HEK293T (cell line): ENCODE measurements around the gene AGPAT2.

Experiments
- CTCF ChIA-PET: fragments of 350-600 bp; formaldehyde crosslinking; extraction: SDS; loops from one replicate; lab custom pipeline; 2021; ENCODE audit warnings: antibody characterized with exemption, inconsistent platforms; lab: Yijun Ruan, JAX
- POLR2A ChIA-PET: fragments of 350-600 bp; formaldehyde crosslinking; extraction: SDS; loops from one replicate; lab custom pipeline; 2020; ENCODE audit warnings: antibody characterized with exemption, inconsistent platforms; lab: Yijun Ruan, JAX
- DNase-seq: peaks from one replicate; pipeline ENCODE4 v3.0.0; 2012; ENCODE audit warnings: mixed read lengths; ENCODE audit errors: extremely low spot score
- ARNT ChIP-seq: fragments of 450-650 bp; IDR thresholded peaks from 2 replicates; pipeline ENCODE4 v1.6.1; 2017; ENCODE audit warnings: mild to moderate bottlenecking
- BHLHE40 ChIP-seq: fragments of 450-650 bp; IDR thresholded peaks from 2 replicates; pipeline ENCODE4 v1.6.1; 2016; ENCODE audit warnings: mild to moderate bottlenecking, moderate library complexity, borderline replicate concordance
- CTBP1 ChIP-seq: fragments of 450-650 bp; IDR thresholded peaks from 2 replicates; pipeline ENCODE4 v1.6.1; 2016; ENCODE audit warnings: borderline replicate concordance
- ELF4 ChIP-seq: fragments of 450-650 bp; IDR thresholded peaks from 2 replicates; pipeline ENCODE4 v1.6.1; 2017; ENCODE audit warnings: antibody characterized with exemption
- FOXA1 ChIP-seq: fragments of 450-650 bp; IDR thresholded peaks from 2 replicates; pipeline ENCODE4 v1.6.1; 2016; ENCODE audit warnings: mild to moderate bottlenecking
- FOXK2 ChIP-seq: fragments of 450-650 bp; IDR thresholded peaks from 2 replicates; pipeline ENCODE4 v1.6.1; 2016; ENCODE audit warnings: mild to moderate bottlenecking
- FOXM1 ChIP-seq: fragments of 450-650 bp; IDR thresholded peaks from 2 replicates; pipeline ENCODE4 v1.6.1; 2017; ENCODE audit warnings: mild to moderate bottlenecking, borderline replicate concordance
- HDGF ChIP-seq: fragments of 450-650 bp; IDR thresholded peaks from 2 replicates; pipeline ENCODE4 v1.6.1; 2017; ENCODE audit warnings: antibody characterized with exemption, borderline replicate concordance
- L3MBTL2 ChIP-seq: fragments of 450-650 bp; conservative IDR thresholded peaks from 2 replicates; pipeline ENCODE4 v1.6.1; 2016; ENCODE audit warnings: mild to moderate bottlenecking
- LEF1 ChIP-seq: fragments of 450-650 bp; IDR thresholded peaks from 2 replicates; pipeline ENCODE4 v1.6.1; 2017; ENCODE audit warnings: mild to moderate bottlenecking, borderline replicate concordance
- NFRKB ChIP-seq: fragments of 450-650 bp; IDR thresholded peaks from 2 replicates; pipeline ENCODE4 v1.6.1; 2016; ENCODE audit warnings: mild to moderate bottlenecking, moderate library complexity
- PKNOX1 ChIP-seq: fragments of 450-650 bp; IDR thresholded peaks from 2 replicates; pipeline ENCODE4 v1.6.1; 2016
- SP1 ChIP-seq: fragments of 450-650 bp; IDR thresholded peaks from 2 replicates; pipeline ENCODE4 v1.6.1; 2017
- SUZ12 ChIP-seq: fragments of 450-650 bp; IDR thresholded peaks from 2 replicates; pipeline ENCODE4 v1.6.1; 2016; ENCODE audit warnings: mild to moderate bottlenecking
- TARDBP ChIP-seq: fragments of 450-650 bp; IDR thresholded peaks from 2 replicates; pipeline ENCODE4 v1.6.1; 2016
- ZNF384 ChIP-seq: fragments of 450-650 bp; IDR thresholded peaks from 2 replicates; pipeline ENCODE4 v1.6.1; 2016

The AGPAT2 gene

DNA sequence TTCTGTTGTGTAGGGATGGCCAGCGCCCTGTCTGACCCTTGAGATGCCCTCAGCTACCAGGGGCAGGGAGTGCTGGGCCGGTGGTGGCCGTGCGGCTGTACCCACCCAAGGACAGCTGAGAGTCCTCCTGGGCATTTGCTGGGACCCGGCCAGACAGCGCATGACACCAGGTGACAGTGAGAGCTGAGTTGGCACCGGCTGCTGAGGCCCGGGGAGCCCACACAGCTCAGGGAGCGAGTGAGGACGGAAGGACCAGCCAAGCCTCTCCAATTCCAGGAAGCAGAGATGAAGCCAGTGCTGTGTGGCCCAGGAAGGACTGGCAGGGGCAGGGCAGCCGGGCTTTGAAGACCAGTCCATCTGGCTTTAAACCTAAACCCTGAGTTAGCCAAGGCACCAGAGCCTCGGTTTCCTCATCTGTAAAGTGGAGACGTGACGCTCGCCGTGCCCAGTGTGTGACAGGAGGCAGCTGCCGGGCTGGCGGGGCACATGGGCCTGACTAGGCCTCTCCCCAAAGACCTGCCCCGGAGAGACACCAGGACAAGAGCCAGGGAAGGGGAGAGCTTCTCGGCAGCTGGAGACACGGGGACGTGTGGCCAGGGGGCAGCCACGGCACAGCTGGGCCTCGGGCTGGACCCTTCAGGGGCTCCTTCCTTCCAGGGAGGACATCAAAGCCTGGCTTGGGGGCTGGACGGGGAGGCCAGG is 3.0 kb upstream of the AGPAT2 start:
- no peak for TF ChIP-seq ARNT
- TF ChIP-seq L3MBTL2, result no peak
- no peak for TF ChIP-seq ELF4
- TF ChIP-seq PKNOX1, result no peak
- no peak for TF ChIP-seq CTBP1
- no peak for TF ChIP-seq SP1
- TF ChIP-seq NFRKB, result no peak
- no peak for TF ChIP-seq SUZ12
- TF ChIP-seq ZNF384, result no peak
- no peak for TF ChIP-seq FOXK2
- no peak for TF ChIP-seq LEF1
- no peak for TF ChIP-seq HDGF
- TF ChIP-seq FOXA1, result no peak
- no peak for TF ChIP-seq BHLHE40
- TF ChIP-seq FOXM1, result no peak
- no peak for TF ChIP-seq TARDBP
- no peak for DNase-seq
- ChIA-PET CTCF (interaction anchor here (0.8 to 1.1 kb wide), 2 partner anchors 14 to 202 kb away, joined by 3 read pairs; no protein-coding TSS in a partner anchor), POLR2A (interaction anchor here (1.3 kb wide), 1 partner anchor 12 kb away, joined by 3 read pairs; no protein-coding TSS in a partner anchor)

DNA sequence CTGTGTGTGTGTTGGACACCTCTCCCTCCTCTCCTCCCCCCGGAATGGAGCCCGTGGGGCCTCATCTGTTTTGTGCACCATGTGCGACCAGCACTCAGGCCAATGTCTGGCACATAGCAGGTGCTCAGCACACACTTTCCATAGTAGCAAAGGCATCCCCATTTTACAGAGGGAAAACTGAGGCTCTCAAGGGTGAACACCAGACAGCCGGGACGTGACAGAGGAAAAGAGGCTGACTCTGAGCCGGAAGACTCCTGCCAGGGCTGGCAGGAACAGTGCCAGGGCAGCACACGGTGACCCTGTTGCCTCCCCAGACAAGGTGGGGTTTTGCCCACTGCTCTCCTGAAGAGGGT is 1.8 kb upstream of the AGPAT2 start:
- POLR2A ChIA-PET, result no interaction called here
- TF ChIP-seq TARDBP, result no peak
- CTCF ChIA-PET, result no interaction called here
- no peak for DNase-seq

DNA sequence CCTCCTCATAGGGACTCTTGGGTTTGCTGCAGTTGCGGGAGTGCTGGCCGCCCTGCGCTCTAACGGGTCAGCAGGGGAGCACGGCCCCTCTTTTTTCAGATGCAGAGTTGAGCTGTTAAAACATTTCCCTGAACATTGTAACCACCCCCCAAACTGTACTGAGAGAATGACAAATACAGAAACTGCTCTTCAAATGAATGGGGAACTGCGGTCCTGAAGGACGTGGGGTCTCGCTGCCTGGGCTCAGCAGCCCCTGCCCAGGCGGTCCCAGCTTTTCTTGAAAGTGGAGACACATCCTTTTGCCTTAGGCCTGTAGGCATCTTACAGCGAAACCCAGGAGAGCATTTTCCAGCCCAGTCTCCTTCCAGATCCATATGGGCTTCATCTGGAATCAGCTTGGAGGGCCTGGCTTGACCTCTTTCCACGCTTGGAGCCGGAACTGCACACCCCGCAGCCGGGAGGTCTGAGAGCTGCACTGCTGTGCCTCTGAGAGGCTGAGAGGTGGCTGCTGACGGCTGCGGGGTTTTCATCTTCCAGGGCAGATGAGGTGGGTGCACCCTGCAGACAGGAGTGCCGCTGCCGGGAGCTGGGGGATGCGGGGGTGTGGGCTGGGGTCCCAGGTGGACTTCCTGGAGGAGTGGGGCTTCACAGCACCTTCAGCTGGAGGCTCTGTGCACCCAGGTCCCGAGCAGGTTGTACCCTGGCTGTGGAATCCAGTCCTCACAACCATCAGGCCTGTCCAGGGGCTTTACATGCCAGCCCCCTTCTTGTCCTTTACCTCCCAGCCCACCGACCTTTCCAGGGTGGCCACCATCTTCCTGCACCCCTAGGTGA is 1.2 kb upstream of the AGPAT2 start:
- ChIA-PET CTCF (interaction anchor here (0.8 to 2.9 kb wide), 2 partner anchors 17 to 23 kb away, joined by 3 to 9 read pairs; no protein-coding TSS in a partner anchor), POLR2A (no interaction called here)
- DNase-seq, result no peak
- TF ChIP-seq LEF1 (no peak), PKNOX1 (no peak), FOXA1 (no peak)

- CTCF ChIA-PET, result interaction anchor here (0.8 to 2.9 kb wide), 2 partner anchors 16 to 22 kb away, joined by 3 to 9 read pairs; no protein-coding TSS in a partner anchor
- DNase-seq, result no peak
- POLR2A ChIA-PET, result interaction anchor here (2.1 kb wide), 1 partner anchor 40 kb away, joined by 6 read pairs; no protein-coding TSS in a partner anchor
- TF ChIP-seq PKNOX1 (no peak), SUZ12 (no peak), L3MBTL2 (no peak), CTBP1 (no peak), SP1 (no peak), FOXM1 (no peak), FOXA1 (no peak), ARNT (no peak), BHLHE40 (no peak)
Observed at GRCh38 chr9:136687721-136688223, 515 bp upstream of the AGPAT2 start.

DNA sequence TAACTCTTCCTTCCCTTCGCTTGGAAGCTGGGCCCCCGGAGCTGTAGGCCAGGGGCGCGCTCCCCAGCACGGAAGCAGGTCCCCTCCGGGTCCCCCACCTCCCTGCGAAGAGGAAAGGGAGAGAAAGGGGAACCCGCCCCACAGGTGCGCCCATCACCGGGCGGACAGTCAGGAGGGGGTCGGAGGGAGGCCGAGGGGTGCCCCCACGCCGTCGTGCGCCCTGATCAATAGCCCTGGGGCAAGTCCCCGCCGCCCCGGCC is 793 bp downstream of the AGPAT2 start:
- CTCF ChIA-PET, result interaction anchor here (0.8 to 2.9 kb wide), 2 partner anchors 15 to 32 kb away, joined by 3 to 9 read pairs; no protein-coding TSS in a partner anchor
- no peak for DNase-seq
- POLR2A ChIA-PET, result interaction anchor here (2.1 kb wide), 1 partner anchor 41 kb away, joined by 6 read pairs; no protein-coding TSS in a partner anchor
- TF ChIP-seq FOXK2 (no peak), TARDBP (no peak), FOXA1 (no peak), FOXM1 (no peak), HDGF (no peak), SP1 (no peak)

GRCh38 chr9:136685790-136686533 is 1.3 kb downstream of the AGPAT2 start:
- ChIA-PET POLR2A (interaction anchor here (2.1 kb wide), 1 partner anchor 42 kb away, joined by 6 read pairs; no protein-coding TSS in a partner anchor), CTCF (interaction anchor here (0.8 to 2.9 kb wide), 2 partner anchors 14 to 33 kb away, joined by 3 to 9 read pairs; no protein-coding TSS in a partner anchor)
- TF ChIP-seq CTBP1 (no peak), L3MBTL2 (no peak), ZNF384 (no peak), HDGF (no peak), ELF4 (no peak), TARDBP (no peak), SP1 (no peak)
- no peak for DNase-seq
